GM12878 (cell line): Measurements from ENCODE around the gene PLEKHA7. TPM values are rescaled to one million over a fixed set of nuclear protein-coding genes. Genes with fewer than 3 reads are reported as not detected.

ENCODE experiments used
- ATAC-seq: fragments of 200-7000 bp; cut with Tn5 transposase; 3 replicates; pipeline ENCODE4 v1.9.1; 2020; ENCODE audit warnings: mild to moderate bottlenecking, moderate library complexity
- BruUV-seq: library from RNA; stranded (reverse); fragments of 400-500 nt; replicated peaks from 2 replicates; lab custom pipeline; 2021; lab: Mats Ljungman, UMichigan
- CTCF ChIA-PET: fragments of 300-600 bp; sonication (Branson Sonifier 250); formaldehyde crosslinking; extraction: SDS; loops from one replicate; lab custom pipeline; 2021; ENCODE audit warnings: inconsistent platforms; lab: Yijun Ruan, JAX
- POLR2A ChIA-PET: fragments of 350-600 bp; formaldehyde crosslinking; extraction: SDS; loops from one replicate; lab custom pipeline; 2021; ENCODE audit warnings: inconsistent platforms; lab: Charles Lee
- RAD21 ChIA-PET: fragments of 300-600 bp; sonication (Branson Sonifier 250); formaldehyde crosslinking; loops from one replicate; lab custom pipeline; 2023; ENCODE audit warnings: antibody characterized with exemption; ENCODE audit not compliant: unreplicated experiment; lab: Charles Lee
- SMC1A ChIA-PET: fragments of 300-600 bp; sonication (Branson Sonifier 250); formaldehyde crosslinking; loops from one replicate; lab custom pipeline; 2023; ENCODE audit not compliant: unreplicated experiment, uncharacterized antibody; lab: Charles Lee
- DNase-seq: peaks from one replicate; pipeline ENCODE4 v3.0.0-alpha.2; 2011; ENCODE audit warnings: low read depth, low spot score
- FAIRE-seq: peaks from 3 replicates; lab custom pipeline; 2011; peaks lifted over from hg19 to GRCh38; lab: Jason Lieb, UNC
- H2AFZ ChIP-seq: 2 replicates; pipeline ENCODE4 v1.6.0; 2011; ENCODE audit warnings: low read depth, low read length, control low read depth; ENCODE audit not compliant: control insufficient read depth
- H3K27ac ChIP-seq: 2 replicates; pipeline ENCODE4 v1.5.1; 2011; ENCODE audit warnings: control low read depth; ENCODE audit not compliant: control insufficient read depth, insufficient read depth
- H3K27me3 ChIP-seq, 2 experiments: replicated peaks in 1 of 2; 2 replicates each; pipeline versions ENCODE4 v1.6.0 to v1.6.1; 2011; ENCODE audit warnings: low read length in 1 of 2; ENCODE audit not compliant: control insufficient read depth in 2 of 2, insufficient read depth in 2 of 2
- H3K36me3 ChIP-seq, 2 experiments: 2 replicates each; pipeline ENCODE4 v1.5.1; 2011; ENCODE audit warnings: low read length in 1 of 2; ENCODE audit not compliant: control insufficient read depth in 2 of 2, insufficient read depth in 2 of 2
- H3K4me1 ChIP-seq: 2 replicates; pipeline ENCODE4 v1.6.1; 2011; ENCODE audit warnings: mild to moderate bottlenecking, low read length, moderate library complexity, mixed read lengths; ENCODE audit not compliant: control insufficient read depth, insufficient read depth
- H3K4me2 ChIP-seq: 2 replicates; pipeline ENCODE4 v1.6.0; 2011; ENCODE audit warnings: control low read depth; ENCODE audit not compliant: control insufficient read depth, insufficient read depth
- H3K4me3 ChIP-seq: fragments of 200-600 bp; sonication (generic); 2 replicates; pipeline ENCODE4 v1.5.1; 2016
- H3K79me2 ChIP-seq: 2 replicates; pipeline ENCODE4 v1.6.0; 2011; ENCODE audit warnings: low read length; ENCODE audit not compliant: control insufficient read depth, insufficient read depth
- H3K9ac ChIP-seq: 2 replicates; pipeline ENCODE4 v1.8.0; 2011; ENCODE audit warnings: low read length, control low read depth, mixed read lengths; ENCODE audit not compliant: control insufficient read depth, insufficient read depth
- H3K9me3 ChIP-seq: replicated peaks from 3 replicates; pipeline ENCODE4 v1.5.1; 2011; ENCODE audit warnings: mild to moderate bottlenecking, low read length; ENCODE audit not compliant: control insufficient read depth, insufficient read depth
- H4K20me1 ChIP-seq: 2 replicates; pipeline ENCODE4 v1.6.0; 2011; ENCODE audit not compliant: control insufficient read depth, insufficient read depth
- CBFB ChIP-seq: IDR thresholded peaks from 2 replicates; pipeline ENCODE4 v1.6.1; 2016; ENCODE audit warnings: antibody characterized with exemption, low read depth
- EGR1 ChIP-seq, 2 experiments: IDR thresholded peaks; 1 replicate in 1 of 2; 2 replicates in 1 of 2; pipeline ENCODE4 v1.6.1; 2011 to 2012; ENCODE audit warnings: low read depth in 2 of 2, low read length in 2 of 2, borderline replicate concordance in 1 of 2, mild to moderate bottlenecking in 1 of 2, moderate library complexity in 1 of 2
- MTA3 ChIP-seq: IDR thresholded peaks from 2 replicates; pipeline ENCODE4 v1.6.1; 2012; ENCODE audit warnings: low read length, inconsistent platforms, borderline replicate concordance
- NFXL1 ChIP-seq: fragments of 450-650 bp; IDR thresholded peaks from 2 replicates; pipeline ENCODE4 v1.6.1; 2017; ENCODE audit warnings: antibody characterized with exemption, mild to moderate bottlenecking, borderline replicate concordance
- SRF ChIP-seq, 2 experiments: IDR thresholded peaks; 2 replicates each; pipeline ENCODE4 v1.6.1; 2011; ENCODE audit warnings: low read depth in 2 of 2, low read length in 2 of 2, mild to moderate bottlenecking in 1 of 2, moderate library complexity in 1 of 2
- ZBED1 ChIP-seq: IDR thresholded peaks from 2 replicates; pipeline ENCODE4 v1.6.1; 2016; ENCODE audit warnings: borderline replicate concordance
- WGBS: methylation state at CpG from one replicate; pipeline ENCODE4 v1.1.6; 2016; ENCODE audit warnings: low lambda C conversion rate; ENCODE audit not compliant: insufficient replicate concordance, insufficient coverage; ENCODE audit errors: missing lambda C conversion rate; 5-methylcytosine and 5-hydroxymethylcytosine counted together
- in situ Hi-C: fragments of 300-500 bp; cut with MboI; formaldehyde crosslinking; loops from 9 replicates; pipeline ENCODE4 v1.14.3; 2018; ENCODE audit warnings: mixed read lengths
- intact Hi-C: fragments of 100-400 bp; cut with micrococcal nuclease; formaldehyde crosslinking; loops from one replicate; pipeline ENCODE4 v1.14.2; 2022; ENCODE audit not compliant: unreplicated experiment
- polyA plus RNA-seq, 11 experiments: library from polyadenylated mRNA; depleted of rRNA in 4 of 11; unstranded in 6 of 11; stranded (reverse) in 5 of 11; fragments of >200 nt; fragmentation: Nextera tagmentation in 4 of 11; fragmentation: Illumina TruSeq in 1 of 11; extraction: Ambion mirVana in 4 of 11; extraction: Trizol in 1 of 11; gene quantifications; 1 replicate in 1 of 11; 2 replicates in 10 of 11; pipeline versions ENCODE4 v1.2.1 to v1.2.3, GENCODE V29; 2011 to 2016; ENCODE audit warnings: inconsistent platforms in 2 of 11, missing spikeins in 2 of 11, low read depth in 1 of 11
- total RNA-seq, 4 experiments: library from RNA; depleted of rRNA in 3 of 4; stranded (reverse); fragments of >200 nt in 3 of 4; fragmentation: Illumina TruSeq in 1 of 4; extraction: Trizol in 1 of 4; gene quantifications; 2 replicates each; pipeline versions ENCODE4 v1.2.1 to v1.2.3, GENCODE V29; 2013 to 2021
- TF ChIP-seq, protein P1 (sequence below): fragments of 150-350 bp; IDR thresholded peaks from 2 replicates; pipeline ENCODE4 v1.6.1; 2014; ENCODE audit warnings: mild to moderate bottlenecking, low read depth, low read length
- TF ChIP-seq, protein P2 (sequence below): IDR thresholded peaks from 2 replicates; pipeline ENCODE4 v1.6.1; 2011; ENCODE audit warnings: mild to moderate bottlenecking, low read depth, low read length, moderate library complexity; ENCODE audit not compliant: insufficient replicate concordance
- TF ChIP-seq, protein P3 (sequence below): IDR thresholded peaks from 2 replicates; pipeline ENCODE4 v1.6.1; 2011; ENCODE audit warnings: borderline replicate concordance, low read depth, mild to moderate bottlenecking, moderate library complexity, mixed read lengths, low read length; ENCODE audit not compliant: insufficient read depth; ENCODE audit errors: extremely low read length

Gene PLEKHA7
- total and polyA plus RNA-seq, 10 of the 15 experiments (the other 5 are each of a cell fraction or from before 2014, with no cell fraction given), result 0.45 to 5.3 (median 2.1) TPM

DNA sequence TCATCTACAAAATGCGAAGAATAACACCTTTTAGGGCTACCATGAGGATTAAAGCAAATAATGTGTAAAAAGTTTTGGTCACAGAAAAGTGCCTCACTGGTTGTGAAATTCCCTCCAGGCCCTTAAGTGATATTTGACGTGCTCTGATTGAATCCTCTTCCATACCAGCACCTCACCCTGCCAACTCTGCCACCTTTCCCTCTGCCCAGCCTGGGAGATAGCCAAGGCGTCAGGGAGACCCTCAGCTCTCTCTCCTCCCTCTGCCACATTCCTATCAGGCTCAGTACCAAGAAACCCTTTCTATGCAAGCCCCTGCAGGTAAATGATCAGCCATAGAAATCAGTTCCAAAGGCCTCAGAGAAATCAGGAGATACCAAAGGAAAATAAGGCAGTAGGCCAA lies 21.4 kb downstream of the PLEKHA7 start (continued):
- TF ChIP-seq EGR1 (IDR thresholded peaks at IDR 0.05; ENCODE audit: borderline replicate concordance in 1 of 2, low read depth in 2 of 2, low read length in 2 of 2) (no peak), ZBED1 (no peak), SRF (IDR thresholded peaks at IDR 0.05; ENCODE audit: low read depth in 2 of 2, low read length in 2 of 2) (no peak), NFXL1 (no peak)
- TF ChIP-seq, protein P1, sequence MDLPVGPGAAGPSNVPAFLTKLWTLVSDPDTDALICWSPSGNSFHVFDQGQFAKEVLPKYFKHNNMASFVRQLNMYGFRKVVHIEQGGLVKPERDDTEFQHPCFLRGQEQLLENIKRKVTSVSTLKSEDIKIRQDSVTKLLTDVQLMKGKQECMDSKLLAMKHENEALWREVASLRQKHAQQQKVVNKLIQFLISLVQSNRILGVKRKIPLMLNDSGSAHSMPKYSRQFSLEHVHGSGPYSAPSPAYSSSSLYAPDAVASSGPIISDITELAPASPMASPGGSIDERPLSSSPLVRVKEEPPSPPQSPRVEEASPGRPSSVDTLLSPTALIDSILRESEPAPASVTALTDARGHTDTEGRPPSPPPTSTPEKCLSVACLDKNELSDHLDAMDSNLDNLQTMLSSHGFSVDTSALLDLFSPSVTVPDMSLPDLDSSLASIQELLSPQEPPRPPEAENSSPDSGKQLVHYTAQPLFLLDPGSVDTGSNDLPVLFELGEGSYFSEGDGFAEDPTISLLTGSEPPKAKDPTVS, result no peak
- TF ChIP-seq, protein P2, sequence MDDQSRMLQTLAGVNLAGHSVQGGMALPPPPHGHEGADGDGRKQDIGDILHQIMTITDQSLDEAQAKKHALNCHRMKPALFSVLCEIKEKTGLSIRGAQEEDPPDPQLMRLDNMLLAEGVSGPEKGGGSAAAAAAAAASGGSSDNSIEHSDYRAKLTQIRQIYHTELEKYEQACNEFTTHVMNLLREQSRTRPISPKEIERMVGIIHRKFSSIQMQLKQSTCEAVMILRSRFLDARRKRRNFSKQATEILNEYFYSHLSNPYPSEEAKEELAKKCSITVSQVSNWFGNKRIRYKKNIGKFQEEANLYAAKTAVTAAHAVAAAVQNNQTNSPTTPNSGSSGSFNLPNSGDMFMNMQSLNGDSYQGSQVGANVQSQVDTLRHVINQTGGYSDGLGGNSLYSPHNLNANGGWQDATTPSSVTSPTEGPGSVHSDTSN, result no peak

DNA sequence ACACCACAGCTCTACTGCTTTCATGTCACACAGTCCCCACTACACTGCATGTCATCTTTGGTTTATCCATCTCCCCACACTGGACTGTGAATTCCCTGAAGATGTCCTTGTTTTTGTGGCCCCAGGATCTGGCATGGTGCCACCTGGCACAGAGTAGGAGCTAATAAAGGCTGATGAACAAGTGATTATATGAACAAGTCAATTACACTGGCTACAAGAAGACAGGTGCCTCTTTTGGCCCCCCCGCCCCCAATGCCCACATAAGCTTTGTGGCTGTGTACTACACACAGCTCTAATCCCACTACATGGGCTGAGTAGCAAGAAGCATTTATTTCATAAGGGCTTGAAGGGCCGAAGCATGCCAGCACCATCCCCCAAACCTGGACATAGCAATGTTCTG lies 24.7 kb downstream of the PLEKHA7 start:
- ChIA-PET CTCF (interaction anchor here (0.6 to 1.6 kb wide), 7 partner anchors 11 to 539 kb away, joined by 3 to 9 read pairs (median 3); no protein-coding TSS in a partner anchor), POLR2A (no interaction called here), RAD21 (interaction anchor here (0.6 to 2.0 kb wide), 3 partner anchors 21 to 169 kb away, joined by 3 to 5 read pairs (median 5); no protein-coding TSS in a partner anchor), SMC1A (interaction anchor here (1.0 to 2.3 kb wide), 7 partner anchors 11 to 74 kb away, joined by 3 to 8 read pairs (median 4); no protein-coding TSS in a partner anchor)
- no peaks in the 10 kb centered on the region for H3K79me2 ChIP-seq
- no peak overlapping the region for H2AFZ ChIP-seq
- H3K9me3 ChIP-seq, result no peaks in the 10 kb centered on the region
- in situ Hi-C loops (no loop called here), intact Hi-C loops (no loop called here)
- TF ChIP-seq MTA3 (no peak), CBFB (no peak)
- TF ChIP-seq, protein P3, sequence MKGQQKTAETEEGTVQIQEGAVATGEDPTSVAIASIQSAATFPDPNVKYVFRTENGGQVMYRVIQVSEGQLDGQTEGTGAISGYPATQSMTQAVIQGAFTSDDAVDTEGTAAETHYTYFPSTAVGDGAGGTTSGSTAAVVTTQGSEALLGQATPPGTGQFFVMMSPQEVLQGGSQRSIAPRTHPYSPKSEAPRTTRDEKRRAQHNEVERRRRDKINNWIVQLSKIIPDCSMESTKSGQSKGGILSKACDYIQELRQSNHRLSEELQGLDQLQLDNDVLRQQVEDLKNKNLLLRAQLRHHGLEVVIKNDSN, result no peak
- no peak overlapping the region for H3K27ac ChIP-seq
- FAIRE-seq, result no peak
- H3K27me3 ChIP-seq, result no peaks in the 10 kb centered on the region
- DNase-seq, result no peak
- no peaks in the 10 kb centered on the region for H3K36me3 ChIP-seq
- H4K20me1 ChIP-seq, result no peaks in the 10 kb centered on the region
- H3K4me3 ChIP-seq, result no peak overlapping the region
- BruUV-seq, result no TSS peak
- 46% methylated on average over 2 of the region's 2 CpGs for WGBS
- H3K9ac ChIP-seq, result no peak overlapping the region
- no peak overlapping the region for H3K4me2 ChIP-seq
- no peak for ATAC-seq
- peaks cover 12% of the 10 kb centered on the region for H3K4me1 ChIP-seq
